Adipose tissue (tissue), 3 donors: ENCODE measurements around the gene INSC. TPM values are rescaled to one million over a fixed set of nuclear protein-coding genes. Genes with fewer than 3 reads are reported as not detected.

Source experiments
- H3K27ac ChIP-seq: one replicate; pipeline ENCODE4 v1.5.1; 2013; ENCODE audit warnings: low read depth, low read length
- WGBS, 3 donors: extraction: QIAGEN DNeasy Blood & Tissue Kit; methylation state at CpG; one replicate each; pipeline ENCODE4 v1.1.7; 2013; 5-methylcytosine and 5-hydroxymethylcytosine counted together
- polyA plus RNA-seq, 3 donors: library from polyadenylated mRNA; stranded (reverse); fragments of 200-250 nt; gene quantifications; one replicate each; pipeline ENCODE4 v1.2.3, GENCODE V29; 2013
- donor health status: healthy with polysubstance abuse.
- donor health status: Bipolar disorder and iron deficiency.
- donor health status: healthy.

Gene INSC
- polyA plus RNA-seq, 3 donors = 0.24 to 0.35 (median 0.34) TPM

- H3K27ac ChIP-seq = no peak overlapping the region
- WGBS, 3 donors = 76 to 78% (median 77%) methylated on average over 7 of the region's 7 CpGs
Observed at GRCh38 chr11:15142838-15143237, 28.1 kb downstream of the INSC start.

- no peak overlapping the region for H3K27ac ChIP-seq
Observed at GRCh38 chr11:15143855-15144254, 29.1 kb downstream of the INSC start.

- WGBS, 3 donors = 71 to 81% (median 75%) methylated on average over 1 of the region's 1 CpG
- H3K27ac ChIP-seq = no peak overlapping the region
Observed at GRCh38 chr11:15144347-15144746, 29.6 kb downstream of the INSC start.

GRCh38 chr11:15145151-15145550 is 30.4 kb downstream of the INSC start:
- 39 to 54% (median 44%) methylated on average over 2 of the region's 2 CpGs for WGBS, 3 donors
- H3K27ac ChIP-seq = no peak overlapping the region

- no peak overlapping the region for H3K27ac ChIP-seq
- WGBS, 3 donors = 47 to 67% (median 60%) methylated on average over 1 of the region's 1 CpG
Observed at GRCh38 chr11:15145615-15146014, 30.9 kb downstream of the INSC start.

GRCh38 chr11:15146271-15147003 is 31.7 kb downstream of the INSC start:
- WGBS, 3 donors = 48 to 66% (median 59%) methylated on average over 3 of the region's 3 CpGs
- H3K27ac ChIP-seq = no peak overlapping the region

GRCh38 chr11:15148169-15148568 is 33.4 kb downstream of the INSC start:
- no peak overlapping the region for H3K27ac ChIP-seq
- WGBS, 3 donors = 72 to 82% (median 74%) methylated on average over 4 of the region's 4 CpGs

- WGBS, 3 donors = 88 to 96% (median 90%) methylated on average over 10 of the region's 10 CpGs
- H3K27ac ChIP-seq = no peak overlapping the region
Observed at GRCh38 chr11:15149050-15149449, 34.3 kb downstream of the INSC start.

- WGBS, 3 donors = 70 to 80% (median 71%) methylated on average over 1 of the region's 1 CpG
- no peak overlapping the region for H3K27ac ChIP-seq
Observed at GRCh38 chr11:15150507-15150906, 35.8 kb downstream of the INSC start.

- no peak overlapping the region for H3K27ac ChIP-seq
Observed at GRCh38 chr11:15153231-15153630, 38.5 kb downstream of the INSC start.

GRCh38 chr11:15157181-15157580 is 42.5 kb downstream of the INSC start:
- no peak overlapping the region for H3K27ac ChIP-seq
- WGBS, 3 donors = 84 to 87% (median 85%) methylated on average over 3 of the region's 3 CpGs

- no peak overlapping the region for H3K27ac ChIP-seq
- WGBS, 3 donors = 79 to 92% (median 86%) methylated on average over 6 of the region's 6 CpGs
Observed at GRCh38 chr11:15157606-15158137, 42.9 kb downstream of the INSC start.

- H3K27ac ChIP-seq = no peak overlapping the region
- WGBS, 3 donors = 48 to 73% (median 50%) methylated on average over 3 of the region's 3 CpGs
Observed at GRCh38 chr11:15158351-15159015, 43.8 kb downstream of the INSC start.

- WGBS, 3 donors = 62 to 65% (median 63%) methylated on average over 2 of the region's 2 CpGs
- no peak overlapping the region for H3K27ac ChIP-seq
Observed at GRCh38 chr11:15159085-15159484, 44.4 kb downstream of the INSC start.

- WGBS, 3 donors = 73 to 86% (median 79%) methylated on average over 1 of the region's 1 CpG
- no peak overlapping the region for H3K27ac ChIP-seq
Observed at GRCh38 chr11:15161790-15162189, 47.1 kb downstream of the INSC start.

- no peak overlapping the region for H3K27ac ChIP-seq
Observed at GRCh38 chr11:15163136-15163535, 48.4 kb downstream of the INSC start.

GRCh38 chr11:15166204-15166603 is 51.5 kb downstream of the INSC start:
- no peak overlapping the region for H3K27ac ChIP-seq

GRCh38 chr11:15169815-15170551 is 55.3 kb downstream of the INSC start:
- WGBS, 3 donors = 80 to 86% (median 86%) methylated on average over 4 of the region's 4 CpGs

GRCh38 chr11:15170698-15171097 is 56.0 kb downstream of the INSC start:
- WGBS, 3 donors = 64 to 90% (median 90%) methylated on average over 3 of the region's 3 CpGs

More at GRCh38 chr11:15169815-15170551, 55.3 kb downstream of the INSC start:
- H3K27ac ChIP-seq = no peak overlapping the region

More at GRCh38 chr11:15170698-15171097, 56.0 kb downstream of the INSC start:
- H3K27ac ChIP-seq = no peak overlapping the region
